ENCODE results near the gene FBXO27. TPM values are rescaled to one million over a fixed set of nuclear protein-coding genes. Genes with fewer than 3 reads are reported as not detected.

Gene FBXO27
- total RNA-seq, 4 donors from 2014 or later, result 3.4 to 11.3 (median 7.8) TPM

DNA sequence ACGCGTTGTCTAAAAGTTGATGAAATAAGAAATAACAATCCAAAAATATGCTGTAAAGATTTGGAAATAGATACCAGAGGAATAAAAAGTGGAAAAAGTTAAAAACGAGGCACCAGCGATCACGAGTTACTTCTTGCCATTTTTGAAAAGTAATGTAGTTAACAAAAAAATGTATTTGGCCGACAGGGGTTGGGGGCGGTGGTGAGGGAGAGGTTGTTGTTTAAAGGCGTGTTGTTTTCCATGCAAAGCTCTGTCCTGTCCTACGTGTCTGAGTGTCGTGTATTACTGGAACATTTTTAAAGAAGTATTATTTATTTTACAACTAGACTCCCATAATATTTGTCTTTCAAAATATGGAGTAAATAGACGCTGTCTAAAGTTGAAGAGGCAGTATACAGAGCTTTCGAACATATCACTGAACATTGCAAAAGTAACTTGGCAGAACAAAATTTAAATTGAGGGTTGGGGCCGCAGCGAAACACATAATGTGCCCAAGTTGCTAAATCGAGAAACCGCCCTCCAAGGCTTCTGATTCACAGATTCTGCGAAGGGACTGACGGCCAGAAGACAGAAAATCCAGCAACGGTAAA lies 57.6 kb downstream of the FBXO27 start:
- intact Hi-C loops (cut with DNase I; ENCODE audit: low total_unique reads), result no loop called here
- TF ChIP-seq POLR2A (IDR thresholded peaks at IDR 0.05), result no peak
- TF ChIP-seq, protein P1, sequence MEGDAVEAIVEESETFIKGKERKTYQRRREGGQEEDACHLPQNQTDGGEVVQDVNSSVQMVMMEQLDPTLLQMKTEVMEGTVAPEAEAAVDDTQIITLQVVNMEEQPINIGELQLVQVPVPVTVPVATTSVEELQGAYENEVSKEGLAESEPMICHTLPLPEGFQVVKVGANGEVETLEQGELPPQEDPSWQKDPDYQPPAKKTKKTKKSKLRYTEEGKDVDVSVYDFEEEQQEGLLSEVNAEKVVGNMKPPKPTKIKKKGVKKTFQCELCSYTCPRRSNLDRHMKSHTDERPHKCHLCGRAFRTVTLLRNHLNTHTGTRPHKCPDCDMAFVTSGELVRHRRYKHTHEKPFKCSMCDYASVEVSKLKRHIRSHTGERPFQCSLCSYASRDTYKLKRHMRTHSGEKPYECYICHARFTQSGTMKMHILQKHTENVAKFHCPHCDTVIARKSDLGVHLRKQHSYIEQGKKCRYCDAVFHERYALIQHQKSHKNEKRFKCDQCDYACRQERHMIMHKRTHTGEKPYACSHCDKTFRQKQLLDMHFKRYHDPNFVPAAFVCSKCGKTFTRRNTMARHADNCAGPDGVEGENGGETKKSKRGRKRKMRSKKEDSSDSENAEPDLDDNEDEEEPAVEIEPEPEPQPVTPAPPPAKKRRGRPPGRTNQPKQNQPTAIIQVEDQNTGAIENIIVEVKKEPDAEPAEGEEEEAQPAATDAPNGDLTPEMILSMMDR (IDR thresholded peaks at IDR 0.05), result no peak
- Histone ChIP-seq H3K27ac (peak overlapping the region; percentile 94 to 96), H3K36me3 (no peaks in the 10 kb centered on the region), H3K27me3 (no peaks in the 10 kb centered on the region), H3K9me3 (no peaks in the 10 kb centered on the region), H3K4me3 (peak overlapping the region; percentile 72 to 75), H3K4me1 (no peaks in the 10 kb centered on the region)
- no peak for DNase-seq

Other genes starting within 250 kb of the FBXO27 start
- gene LGALS7B, start 243.3 kb downstream of the FBXO27 start, total RNA-seq, result 1 to 10 TPM in 2 of 4 donors, not detected in 2; 1.1 to 6.2 TPM
- gene LGALS4, start 219.6 kb downstream of the FBXO27 start, total RNA-seq, result 1 to 10 TPM in 2 of 4 donors, under 1 TPM in 1, not detected in 1; 0.51 to 4.7 (median 3.6) TPM
- gene ECH1, start 200.8 kb downstream of the FBXO27 start, total RNA-seq, result 100 to 1,000 TPM in 1 of 4 donors, 10 to 100 TPM in 3; 27.7 to 188 (median 70.3) TPM
- 100 to 1,000 TPM in 2 of 4 donors, 10 to 100 TPM in 2; 65.8 to 353 (median 177) TPM for gene HNRNPL, start 182.6 kb downstream of the FBXO27 start, total RNA-seq
- gene RINL, start 154.3 kb downstream of the FBXO27 start, total RNA-seq, result 100 to 1,000 TPM in 1 of 4 donors, 1 to 10 TPM in 3; 3.3 to 308 (median 5.0) TPM
- gene SIRT2, start 132.9 kb downstream of the FBXO27 start, total RNA-seq, result 100 to 1,000 TPM in 2 of 4 donors, 10 to 100 TPM in 2; 46.0 to 171 (median 80.2) TPM
- gene NFKBIB, start 132.6 kb downstream of the FBXO27 start, total RNA-seq, result 10 to 100 TPM in 3 of 4 donors, 1 to 10 TPM in 1; 5.2 to 37.4 (median 19.4) TPM
- 1 to 10 TPM in 1 of 4 donors, under 1 TPM in 1, not detected in 2; 0.43 to 1.2 TPM for gene CCER2, start 120.4 kb downstream of the FBXO27 start, total RNA-seq
- gene SARS2, start 101.8 kb downstream of the FBXO27 start, total RNA-seq, result 10 to 100 TPM in 2 of 4 donors, 1 to 10 TPM in 2; 1.3 to 18.4 (median 10.6) TPM
- 10 to 100 TPM; 16.9 to 83.8 (median 19.2) TPM for gene MRPS12, start 101.6 kb downstream of the FBXO27 start, total RNA-seq
- gene FBXO17, start 56.8 kb downstream of the FBXO27 start, total RNA-seq, result 10 to 100 TPM in 3 of 4 donors, 1 to 10 TPM in 1; 3.8 to 47.6 (median 36.7) TPM
- gene ACP7, start 51.8 kb upstream of the FBXO27 start, total RNA-seq, result under 1 TPM in 1 of 4 donors, not detected in 3; 0.55 TPM
- gene PAK4, start 93.2 kb upstream of the FBXO27 start, total RNA-seq, result 10 to 100 TPM in 3 of 4 donors, under 1 TPM in 1; 0.26 to 57.4 (median 24.3) TPM
- gene NCCRP1, start 164.4 kb upstream of the FBXO27 start, total RNA-seq, result not detected
- not detected for gene SYCN, start 171.7 kb upstream of the FBXO27 start, total RNA-seq
- not detected for gene IFNL3, start 212.5 kb upstream of the FBXO27 start, total RNA-seq
- under 1 TPM in 1 of 4 donors, not detected in 3; 0.90 TPM for gene IFNL4, start 216.3 kb upstream of the FBXO27 start, total RNA-seq
- not detected for gene IFNL2, start 235.8 kb upstream of the FBXO27 start, total RNA-seq